GM10266 (cell line): ENCODE results near the gene ZNF816.

Source experiments
- DNase-seq: peaks from one replicate; pipeline ENCODE4 v3.0.0; 2012; ENCODE audit errors: extremely low spot score
- TF ChIP-seq, protein P1 (sequence below): IDR thresholded peaks from 2 replicates; pipeline ENCODE4 v1.5.1; 2012; ENCODE audit warnings: mild to moderate bottlenecking, low read depth; ENCODE audit not compliant: control insufficient read depth, insufficient read depth; ENCODE audit errors: missing control alignments

Gene ZNF816

DNA sequence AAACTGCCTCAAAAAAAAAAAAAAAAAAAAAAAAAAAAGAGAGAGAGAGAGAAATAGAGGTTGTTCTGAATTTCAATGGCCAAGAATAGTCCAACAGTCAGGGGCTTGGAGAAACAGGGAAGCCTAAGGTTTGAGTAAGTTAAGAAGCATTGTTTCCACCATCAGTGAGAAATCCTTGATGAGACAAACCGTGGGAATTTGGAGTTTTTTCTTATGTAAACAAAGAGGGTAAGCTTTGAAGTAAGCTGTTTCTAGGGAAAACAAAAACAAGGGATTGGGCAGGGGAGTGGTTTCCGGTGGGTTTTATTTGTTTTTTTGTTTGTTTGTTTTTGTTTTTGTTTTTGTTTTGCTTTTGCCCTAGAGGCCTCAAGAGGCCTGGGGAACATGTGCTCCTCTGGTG, 39.8 kb upstream of the ZNF816 start:
- DNase-seq: no peak
- TF ChIP-seq, protein P1, sequence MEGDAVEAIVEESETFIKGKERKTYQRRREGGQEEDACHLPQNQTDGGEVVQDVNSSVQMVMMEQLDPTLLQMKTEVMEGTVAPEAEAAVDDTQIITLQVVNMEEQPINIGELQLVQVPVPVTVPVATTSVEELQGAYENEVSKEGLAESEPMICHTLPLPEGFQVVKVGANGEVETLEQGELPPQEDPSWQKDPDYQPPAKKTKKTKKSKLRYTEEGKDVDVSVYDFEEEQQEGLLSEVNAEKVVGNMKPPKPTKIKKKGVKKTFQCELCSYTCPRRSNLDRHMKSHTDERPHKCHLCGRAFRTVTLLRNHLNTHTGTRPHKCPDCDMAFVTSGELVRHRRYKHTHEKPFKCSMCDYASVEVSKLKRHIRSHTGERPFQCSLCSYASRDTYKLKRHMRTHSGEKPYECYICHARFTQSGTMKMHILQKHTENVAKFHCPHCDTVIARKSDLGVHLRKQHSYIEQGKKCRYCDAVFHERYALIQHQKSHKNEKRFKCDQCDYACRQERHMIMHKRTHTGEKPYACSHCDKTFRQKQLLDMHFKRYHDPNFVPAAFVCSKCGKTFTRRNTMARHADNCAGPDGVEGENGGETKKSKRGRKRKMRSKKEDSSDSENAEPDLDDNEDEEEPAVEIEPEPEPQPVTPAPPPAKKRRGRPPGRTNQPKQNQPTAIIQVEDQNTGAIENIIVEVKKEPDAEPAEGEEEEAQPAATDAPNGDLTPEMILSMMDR: no peak

DNA sequence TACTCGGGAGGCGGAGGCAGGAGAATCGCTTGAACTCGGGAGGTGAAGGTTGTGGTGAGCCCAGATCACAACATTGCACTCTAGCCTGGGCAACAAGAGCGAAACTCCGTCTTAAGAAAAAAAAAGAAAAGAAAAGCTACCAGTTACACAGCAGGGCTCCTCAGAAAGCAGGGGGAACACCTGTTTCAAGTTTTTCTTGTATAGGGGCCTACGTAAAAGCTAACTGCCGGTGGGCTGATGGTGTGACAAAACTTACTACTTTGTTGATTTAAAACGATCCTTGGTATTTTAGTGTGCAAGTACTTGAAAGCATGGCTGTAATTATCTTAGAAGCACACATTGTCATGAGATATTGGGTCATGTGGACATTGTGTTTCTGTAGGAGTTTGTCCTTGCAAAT, 35.3 kb upstream of the ZNF816 start:
- DNase-seq: no peak
- TF ChIP-seq, protein P1: no peak

DNA sequence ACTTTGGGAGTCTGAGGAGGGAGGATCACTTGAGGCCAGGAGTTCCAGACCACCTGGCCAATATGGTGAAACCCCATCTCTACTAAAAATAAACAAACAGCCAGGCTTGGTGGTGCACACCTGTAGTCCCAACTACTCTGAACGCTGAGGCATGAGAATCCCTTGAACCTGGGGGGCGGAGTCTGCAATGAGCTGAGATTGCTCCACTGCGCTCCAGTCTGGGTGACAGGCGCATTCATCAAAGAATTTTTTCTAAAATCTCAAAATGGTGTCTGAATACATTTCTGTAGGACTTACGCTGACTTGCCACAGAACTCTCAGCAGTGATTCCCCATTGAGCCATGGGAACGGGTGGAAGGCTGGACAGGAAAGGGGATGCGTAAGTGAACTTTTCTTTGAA, 33.0 kb upstream of the ZNF816 start:
- TF ChIP-seq, protein P1: no peak
- no peak for DNase-seq

DNA sequence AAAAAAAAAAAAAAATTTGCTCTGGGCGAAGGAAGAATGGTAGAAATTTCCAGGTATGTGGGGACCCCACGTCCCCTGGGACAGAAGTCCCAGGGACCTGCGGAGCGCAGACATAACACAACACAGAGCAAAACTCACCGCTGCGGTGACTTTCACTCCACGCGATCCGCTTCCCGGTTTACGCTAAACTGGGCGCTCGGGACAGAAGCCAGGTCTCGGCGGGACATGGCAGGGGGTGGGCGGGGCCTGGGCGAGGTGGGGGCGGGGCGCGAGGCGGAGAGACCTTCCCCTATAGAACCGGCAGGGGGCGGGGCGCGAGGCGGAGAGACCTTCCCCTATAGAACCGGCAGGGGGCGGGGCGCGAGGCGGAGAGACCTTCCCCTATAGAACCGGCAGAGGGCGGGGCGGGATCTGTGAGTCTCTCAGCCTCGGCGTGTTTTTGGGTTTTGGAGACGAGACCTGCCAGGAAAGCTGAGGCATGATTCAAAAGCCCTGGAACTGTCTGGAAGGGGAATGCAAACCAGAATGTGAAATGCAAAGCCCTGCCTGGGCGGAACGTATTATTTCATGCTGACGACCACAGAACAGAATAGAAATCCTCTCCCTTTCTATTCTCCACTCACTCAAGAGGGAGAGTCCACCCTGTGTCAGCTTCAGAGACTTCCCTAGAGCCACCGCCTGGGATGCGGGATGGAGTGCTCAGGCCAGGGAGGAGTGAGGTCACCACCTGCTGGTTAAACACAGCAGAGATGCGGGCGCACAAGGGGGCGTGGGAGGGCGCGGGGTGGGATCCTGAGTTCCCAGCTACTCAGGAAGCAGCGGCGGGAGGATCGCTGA, 30.9 kb upstream of the ZNF816 start:
- peak; percentile 65 for DNase-seq
- TF ChIP-seq, protein P1: peak; percentile 33

DNA sequence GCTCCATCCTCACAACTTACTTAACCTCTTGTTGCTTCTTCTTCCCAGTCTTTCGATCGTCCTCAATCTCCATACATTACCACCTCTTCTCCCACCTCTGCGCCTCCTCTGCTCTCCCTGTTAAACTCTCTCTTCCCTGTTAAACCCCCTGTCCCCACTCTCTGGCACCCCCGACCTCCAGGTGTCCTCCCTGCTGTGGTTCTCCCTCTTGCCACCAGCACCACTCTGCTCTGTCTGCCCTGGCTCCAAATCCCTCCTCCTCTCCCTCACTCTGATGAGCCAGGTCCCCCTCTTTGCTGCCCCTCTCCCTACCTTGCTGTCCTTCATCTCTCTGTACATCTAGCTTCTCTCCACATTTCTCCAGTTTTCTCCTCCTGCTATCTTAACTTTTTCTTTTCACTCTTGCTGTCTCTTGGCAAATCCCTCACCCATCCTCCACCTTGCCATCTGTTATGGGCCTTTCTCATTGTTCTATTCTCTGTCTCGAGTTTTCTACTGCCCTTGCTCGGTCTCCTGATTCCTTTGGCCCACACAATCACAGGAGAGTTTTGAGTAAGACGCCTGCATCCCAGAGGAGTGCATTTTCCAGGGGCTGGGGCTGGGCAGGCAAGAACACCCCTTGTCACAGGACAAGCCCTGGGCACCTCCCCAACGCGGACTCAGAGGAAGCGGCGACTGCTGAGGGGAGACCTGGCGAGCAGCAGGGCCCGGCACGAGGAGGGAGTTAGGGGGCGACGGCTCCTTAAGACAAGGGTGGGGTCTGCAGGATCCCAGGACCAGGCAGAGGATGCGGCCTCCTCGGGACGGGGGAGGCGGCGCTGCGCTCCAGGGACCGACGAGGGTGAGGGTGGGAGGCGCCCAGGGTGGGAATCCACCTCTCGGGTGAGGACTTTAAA, 29.7 kb upstream of the ZNF816 start:
- TF ChIP-seq, protein P1: no peak
- no peak for DNase-seq

DNA sequence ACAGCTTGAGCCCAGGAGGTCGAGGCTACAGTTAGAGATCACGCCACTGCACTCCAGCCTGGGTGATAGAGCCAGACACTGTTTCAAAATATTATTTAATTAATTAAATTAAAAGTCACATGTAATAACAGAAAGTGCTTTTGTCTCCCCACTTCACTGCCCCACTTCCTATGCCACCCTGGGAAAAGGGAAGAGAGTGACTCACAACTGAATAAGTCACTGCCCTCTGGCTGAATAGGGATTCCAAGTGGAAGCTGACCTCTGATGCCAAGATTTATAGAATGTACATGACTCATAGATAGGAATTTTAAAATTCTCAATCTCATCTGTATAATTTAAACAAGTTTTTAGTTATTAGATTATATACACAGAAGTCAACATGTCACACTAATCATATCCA, 28.8 kb upstream of the ZNF816 start:
- TF ChIP-seq, protein P1: no peak
- no peak for DNase-seq

DNA sequence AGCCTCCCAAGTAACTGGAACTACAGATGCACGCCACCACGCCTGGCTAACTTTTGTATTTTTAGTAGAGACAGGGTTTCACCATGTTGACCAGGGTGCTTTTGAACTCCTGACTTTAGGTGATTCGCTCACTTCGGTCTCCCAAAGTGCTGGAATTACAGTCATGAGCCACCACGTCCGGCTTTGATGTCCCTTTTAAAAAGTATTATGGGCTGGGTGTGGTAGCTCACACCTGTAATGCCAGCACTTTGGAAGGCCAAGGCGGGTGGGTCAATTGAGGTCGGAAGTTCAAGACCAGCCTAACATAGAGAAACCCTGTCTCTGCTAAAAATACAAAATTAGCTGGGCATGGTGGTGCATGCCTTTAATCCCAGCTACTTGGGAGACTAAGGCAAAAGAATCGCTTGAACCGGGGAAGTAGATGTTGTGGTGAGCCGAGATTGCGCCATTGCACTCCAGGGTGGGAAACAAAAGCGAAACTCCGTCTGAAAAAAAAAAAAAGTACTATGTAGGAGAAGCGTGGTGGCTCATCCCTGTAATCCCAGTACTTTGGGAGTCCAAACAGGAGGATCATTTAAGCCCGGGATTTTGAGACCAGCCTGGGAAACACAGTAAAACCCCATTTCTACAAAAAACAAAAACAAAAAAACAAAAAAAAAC, 28.2 kb upstream of the ZNF816 start:
- TF ChIP-seq, protein P1: no peak

More for the DNA sequence above, 28.2 kb upstream of the ZNF816 start:
- DNase-seq: no peak
